ENCODE results near the gene TSFM.
"Not testable (repeated sequence)": the region's sequence is repeated elsewhere in the genome, so short reads cannot be mapped to it uniquely, and the experiment has no call there.

- TF ChIP-seq ZBTB7A (tag by site-specific recombination; IDR thresholded peaks at IDR 0.05; ENCODE audit: low read depth); ZNF169 (tag by site-specific recombination; IDR thresholded peaks at IDR 0.05); CTCF (tag by site-specific recombination; IDR thresholded peaks at IDR 0.05); PRDM10 (tag by site-specific recombination; IDR thresholded peaks at IDR 0.05); ZNF580 (tag by site-specific recombination; IDR thresholded peaks at IDR 0.05); GFI1B (tag by site-specific recombination; IDR thresholded peaks at IDR 0.05); ZBTB17 (tag by site-specific recombination; IDR thresholded peaks at IDR 0.05); ZNF24 (tag by site-specific recombination; IDR thresholded peaks at IDR 0.05); ZBTB49 (tag by site-specific recombination; IDR thresholded peaks at IDR 0.05; ENCODE audit: low read depth): not testable (repeated sequence)
These were observed 38.4 kb downstream of the TSFM start for GRCh38 chr12:57821015-57821414.

Measured in HEK293 (cell line).